GM12874 (cell line): ENCODE measurements around the gene SHISA6.

Experiments
- CTCF ChIP-seq: IDR thresholded peaks from 2 replicates; pipeline ENCODE4 v1.5.1; 2011; ENCODE audit warnings: low read depth, mild to moderate bottlenecking, control low read depth, low read length, moderate library complexity; ENCODE audit not compliant: insufficient read depth

Gene SHISA6

GRCh38 chr17:11244776-11245175 is 3.8 kb downstream of the SHISA6 start:
- no peak for TF ChIP-seq CTCF

DNA sequence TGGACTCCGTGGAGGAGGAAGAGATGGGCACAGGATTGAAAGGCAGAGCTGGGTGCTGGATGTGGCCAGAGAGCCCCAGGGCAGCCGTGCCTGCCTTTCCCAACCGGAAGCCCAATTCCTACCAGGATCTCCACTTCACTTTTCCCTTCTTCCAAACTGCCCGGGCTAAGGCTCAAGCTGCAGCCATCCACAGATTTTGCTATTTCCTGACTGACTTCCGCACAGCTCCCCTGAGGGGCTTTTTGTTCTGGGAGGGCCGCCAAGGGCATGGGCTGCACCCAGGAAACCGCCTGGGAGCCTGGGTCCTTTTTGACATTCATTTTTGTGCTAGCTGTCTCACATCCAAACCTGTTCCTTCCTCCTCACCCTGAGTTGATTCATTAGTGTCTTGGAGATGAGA is 4.2 kb downstream of the SHISA6 start:
- no peak for TF ChIP-seq CTCF

GRCh38 chr17:11245791-11246190 is 4.8 kb downstream of the SHISA6 start:
- TF ChIP-seq CTCF: no peak

- TF ChIP-seq CTCF: no peak
These were observed 9.1 kb downstream of the SHISA6 start for GRCh38 chr17:11250161-11250560.

GRCh38 chr17:11251561-11252107 is 10.6 kb downstream of the SHISA6 start:
- TF ChIP-seq CTCF: no peak

DNA sequence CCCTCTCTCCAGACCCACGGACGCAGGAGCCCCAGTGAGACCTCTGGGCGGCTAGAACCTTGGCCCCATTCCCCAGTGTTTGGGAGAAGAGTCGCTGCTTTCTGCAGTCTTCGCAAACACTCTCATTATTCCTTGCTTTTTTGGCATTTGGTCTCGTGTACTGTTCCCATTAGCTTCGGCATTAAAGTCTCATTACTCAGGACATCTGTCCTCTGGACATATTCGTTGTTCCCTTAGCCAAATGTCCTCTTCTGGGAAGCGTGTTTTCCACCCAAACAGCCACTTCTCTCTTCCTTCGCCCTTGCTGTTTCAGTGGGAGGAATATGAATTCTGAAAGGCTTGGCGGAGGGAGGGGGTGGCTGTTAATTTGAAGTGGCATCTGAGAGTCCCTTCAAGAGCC is 11.1 kb downstream of the SHISA6 start:
- no peak for TF ChIP-seq CTCF

- no peak for TF ChIP-seq CTCF
These were observed 15.9 kb downstream of the SHISA6 start for GRCh38 chr17:11256877-11257276.
